Stimulated activated CD4-positive, alpha-beta T cell treated with anti-CD3 and anti-CD28 coated beads, TNF-alpha, amount 100 ng/mL, for 1 hour (primary cell): Measurements from ENCODE around the gene SOX15.

Experiments
- DNase-seq, 3 donors: peaks; one replicate each; pipeline ENCODE4 v3.0.0-alpha.2; 2020; ENCODE audit warnings: low read depth in 3 of 3, low spot score in 1 of 3

The SOX15 gene

GRCh38 chr17:7559320-7560171, 30.3 kb downstream of the SOX15 start:
- DNase-seq: no peak

- DNase-seq: no peak
These were observed 31.2 kb downstream of the SOX15 start, which contains the start of gene TNFSF13 for GRCh38 chr17:7558544-7559319. TSS of gene TNFSF13 (plus strand) at chr17:7558750. CDS start at chr17:7559040, 290 bp downstream.

GRCh38 chr17:7557775-7558543, 31.9 kb downstream of the SOX15 start:
- DNase-seq: no peak

GRCh38 chr17:7557147-7557764, 32.6 kb downstream of the SOX15 start:
- DNase-seq: no peak

- no peak for DNase-seq
These were observed 33.3 kb downstream of the SOX15 start for GRCh38 chr17:7556627-7557026.

GRCh38 chr17:7555320-7555948, 34.5 kb downstream of the SOX15 start:
- DNase-seq: no peak

GRCh38 chr17:7553356-7553755, 36.5 kb downstream of the SOX15 start:
- DNase-seq: no peak

GRCh38 chr17:7552621-7553051, 37.3 kb downstream of the SOX15 start:
- DNase-seq: no peak

- DNase-seq: no peak
These were observed 38.5 kb downstream of the SOX15 start for GRCh38 chr17:7551396-7551795.

- no peak for DNase-seq
These were observed 39.5 kb downstream of the SOX15 start for GRCh38 chr17:7550344-7550743.

GRCh38 chr17:7549401-7550055, 40.4 kb downstream of the SOX15 start:
- DNase-seq: no peak

- peak in 1 of 3 donors; percentile 27 for DNase-seq
These were observed 41.1 kb downstream of the SOX15 start, which contains the start of gene TNFSF12 for GRCh38 chr17:7548585-7549400. TSS of gene TNFSF12 (plus strand) at chr17:7549058. CDS start at chr17:7549154, 96 bp downstream.

GRCh38 chr17:7544911-7545310, 45.0 kb downstream of the SOX15 start:
- DNase-seq: no peak

- DNase-seq: no peak
These were observed 48.7 kb downstream of the SOX15 start for GRCh38 chr17:7541074-7541621.

- no peak for DNase-seq
These were observed 50.9 kb downstream of the SOX15 start for GRCh38 chr17:7538891-7539545.
